ENCODE results near the gene CKAP4.

The CKAP4 gene

GRCh38 chr12:106211973-106212372 lies 35.8 kb downstream of the CKAP4 start:
- Histone ChIP-seq H3K9me3 (ENCODE audit: control insufficient read depth in 2 of 2, low read length in 2 of 2) (no peaks in the 10 kb centered on the region), H3K27me3 (ENCODE audit: control insufficient read depth in 2 of 2, insufficient read depth in 2 of 2, low read length in 2 of 2) (peaks cover 0 to 7% of the 10 kb centered on the region in 2 donors), H3K9ac (ENCODE audit: low read depth in 1 of 2, low read length in 2 of 2) (no peak overlapping the region), H3K4me3 (ENCODE audit: low read length in 2 of 2) (no peak overlapping the region), H3K36me3 (ENCODE audit: control insufficient read depth in 2 of 2, insufficient read depth in 2 of 2, low read length in 2 of 2) (no peaks in the 10 kb centered on the region), H3K27ac (ENCODE audit: low read depth in 2 of 2, low read length in 2 of 2) (no peak overlapping the region), H3K4me1 (ENCODE audit: control insufficient read depth in 2 of 2, insufficient read depth in 2 of 2, low read length in 2 of 2) (no peaks in the 10 kb centered on the region)

- Histone ChIP-seq H3K27me3 (ENCODE audit: control insufficient read depth in 2 of 2, insufficient read depth in 2 of 2, low read length in 2 of 2) (no peaks in the 10 kb centered on the region), H3K9ac (ENCODE audit: low read depth in 1 of 2, low read length in 2 of 2) (no peak overlapping the region)
Measured at GRCh38 chr12:106205208-106206069, 42.4 kb downstream of the CKAP4 start.

GRCh38 chr12:106204312-106204711 lies 43.5 kb downstream of the CKAP4 start:
- Histone ChIP-seq H3K9ac (ENCODE audit: low read depth in 1 of 2, low read length in 2 of 2) (no peak overlapping the region), H3K4me3 (ENCODE audit: low read length in 2 of 2) (no peak overlapping the region), H3K9me3 (ENCODE audit: control insufficient read depth in 2 of 2, low read length in 2 of 2) (no peaks in the 10 kb centered on the region), H3K27ac (ENCODE audit: low read depth in 2 of 2, low read length in 2 of 2) (no peak overlapping the region), H3K4me1 (ENCODE audit: control insufficient read depth in 2 of 2, insufficient read depth in 2 of 2, low read length in 2 of 2) (no peaks in the 10 kb centered on the region), H3K36me3 (ENCODE audit: control insufficient read depth in 2 of 2, insufficient read depth in 2 of 2, low read length in 2 of 2) (no peaks in the 10 kb centered on the region), H3K27me3 (ENCODE audit: control insufficient read depth in 2 of 2, insufficient read depth in 2 of 2, low read length in 2 of 2) (no peaks in the 10 kb centered on the region)

More at GRCh38 chr12:106205208-106206069, 42.4 kb downstream of the CKAP4 start:
- Histone ChIP-seq H3K4me3 (ENCODE audit: low read length in 2 of 2) (no peak overlapping the region), H3K27ac (ENCODE audit: low read depth in 2 of 2, low read length in 2 of 2) (no peak overlapping the region), H3K36me3 (ENCODE audit: control insufficient read depth in 2 of 2, insufficient read depth in 2 of 2, low read length in 2 of 2) (no peaks in the 10 kb centered on the region), H3K4me1 (ENCODE audit: control insufficient read depth in 2 of 2, insufficient read depth in 2 of 2, low read length in 2 of 2) (no peaks in the 10 kb centered on the region), H3K9me3 (ENCODE audit: control insufficient read depth in 2 of 2, low read length in 2 of 2) (no peaks in the 10 kb centered on the region)

- Histone ChIP-seq H3K36me3 (ENCODE audit: control insufficient read depth in 2 of 2, insufficient read depth in 2 of 2, low read length in 2 of 2) (no peaks in the 10 kb centered on the region), H3K27ac (ENCODE audit: low read depth in 2 of 2, low read length in 2 of 2) (no peak overlapping the region), H3K4me3 (ENCODE audit: low read length in 2 of 2) (no peak overlapping the region), H3K27me3 (ENCODE audit: control insufficient read depth in 2 of 2, insufficient read depth in 2 of 2, low read length in 2 of 2) (no peaks in the 10 kb centered on the region), H3K9me3 (ENCODE audit: control insufficient read depth in 2 of 2, low read length in 2 of 2) (no peaks in the 10 kb centered on the region), H3K4me1 (ENCODE audit: control insufficient read depth in 2 of 2, insufficient read depth in 2 of 2, low read length in 2 of 2) (no peaks in the 10 kb centered on the region), H3K9ac (ENCODE audit: low read depth in 1 of 2, low read length in 2 of 2) (no peak overlapping the region)
Measured at GRCh38 chr12:106197906-106198623, 49.8 kb downstream of the CKAP4 start.

GRCh38 chr12:106195621-106196027 lies 52.2 kb downstream of the CKAP4 start:
- H3K27me3 ChIP-seq (ENCODE audit: control insufficient read depth in 2 of 2, insufficient read depth in 2 of 2, low read length in 2 of 2) = no peaks in the 10 kb centered on the region
- H3K9me3 ChIP-seq (ENCODE audit: control insufficient read depth in 2 of 2, low read length in 2 of 2) = no peaks in the 10 kb centered on the region
- no peak overlapping the region for H3K9ac ChIP-seq (ENCODE audit: low read depth in 1 of 2, low read length in 2 of 2)
- no peak overlapping the region for H3K27ac ChIP-seq (ENCODE audit: low read depth in 2 of 2, low read length in 2 of 2)
- H3K36me3 ChIP-seq (ENCODE audit: control insufficient read depth in 2 of 2, insufficient read depth in 2 of 2, low read length in 2 of 2) = no peaks in the 10 kb centered on the region
- no peaks in the 10 kb centered on the region for H3K4me1 ChIP-seq (ENCODE audit: control insufficient read depth in 2 of 2, insufficient read depth in 2 of 2, low read length in 2 of 2)
- no peak overlapping the region for H3K4me3 ChIP-seq (ENCODE audit: low read length in 2 of 2)

- Histone ChIP-seq H3K9ac (ENCODE audit: low read depth in 1 of 2, low read length in 2 of 2) (no peak overlapping the region), H3K4me1 (ENCODE audit: control insufficient read depth in 2 of 2, insufficient read depth in 2 of 2, low read length in 2 of 2) (no peaks in the 10 kb centered on the region), H3K27ac (ENCODE audit: low read depth in 2 of 2, low read length in 2 of 2) (no peak overlapping the region), H3K4me3 (ENCODE audit: low read length in 2 of 2) (no peak overlapping the region), H3K36me3 (ENCODE audit: control insufficient read depth in 2 of 2, insufficient read depth in 2 of 2, low read length in 2 of 2) (no peaks in the 10 kb centered on the region), H3K27me3 (ENCODE audit: control insufficient read depth in 2 of 2, insufficient read depth in 2 of 2, low read length in 2 of 2) (no peaks in the 10 kb centered on the region), H3K9me3 (ENCODE audit: control insufficient read depth in 2 of 2, low read length in 2 of 2) (no peaks in the 10 kb centered on the region)
Measured at GRCh38 chr12:106194351-106194750, 53.5 kb downstream of the CKAP4 start.

- no peak overlapping the region for H3K4me3 ChIP-seq (ENCODE audit: low read length in 2 of 2)
- no peak overlapping the region for H3K9ac ChIP-seq (ENCODE audit: low read depth in 1 of 2, low read length in 2 of 2)
- H3K27me3 ChIP-seq (ENCODE audit: control insufficient read depth in 2 of 2, insufficient read depth in 2 of 2, low read length in 2 of 2) = no peaks in the 10 kb centered on the region
- no peaks in the 10 kb centered on the region for H3K36me3 ChIP-seq (ENCODE audit: control insufficient read depth in 2 of 2, insufficient read depth in 2 of 2, low read length in 2 of 2)
- no peak overlapping the region for H3K27ac ChIP-seq (ENCODE audit: low read depth in 2 of 2, low read length in 2 of 2)
- H3K9me3 ChIP-seq (ENCODE audit: control insufficient read depth in 2 of 2, low read length in 2 of 2) = no peaks in the 10 kb centered on the region
- H3K4me1 ChIP-seq (ENCODE audit: control insufficient read depth in 2 of 2, insufficient read depth in 2 of 2, low read length in 2 of 2) = no peaks in the 10 kb centered on the region
Measured at GRCh38 chr12:106193394-106194215, 54.2 kb downstream of the CKAP4 start.

- Histone ChIP-seq H3K9me3 (ENCODE audit: control insufficient read depth in 2 of 2, low read length in 2 of 2) (no peaks in the 10 kb centered on the region), H3K9ac (ENCODE audit: low read depth in 1 of 2, low read length in 2 of 2) (no peak overlapping the region), H3K4me3 (ENCODE audit: low read length in 2 of 2) (no peak overlapping the region), H3K27me3 (ENCODE audit: control insufficient read depth in 2 of 2, insufficient read depth in 2 of 2, low read length in 2 of 2) (no peaks in the 10 kb centered on the region), H3K27ac (ENCODE audit: low read depth in 2 of 2, low read length in 2 of 2) (no peak overlapping the region), H3K36me3 (ENCODE audit: control insufficient read depth in 2 of 2, insufficient read depth in 2 of 2, low read length in 2 of 2) (no peaks in the 10 kb centered on the region), H3K4me1 (ENCODE audit: control insufficient read depth in 2 of 2, insufficient read depth in 2 of 2, low read length in 2 of 2) (no peaks in the 10 kb centered on the region)
Measured at GRCh38 chr12:106192659-106193393, 55.0 kb downstream of the CKAP4 start.

- no peak overlapping the region for H3K4me3 ChIP-seq (ENCODE audit: low read length in 2 of 2)
- no peaks in the 10 kb centered on the region for H3K36me3 ChIP-seq (ENCODE audit: control insufficient read depth in 2 of 2, insufficient read depth in 2 of 2, low read length in 2 of 2)
- no peaks in the 10 kb centered on the region for H3K9me3 ChIP-seq (ENCODE audit: control insufficient read depth in 2 of 2, low read length in 2 of 2)
- no peaks in the 10 kb centered on the region for H3K27me3 ChIP-seq (ENCODE audit: control insufficient read depth in 2 of 2, insufficient read depth in 2 of 2, low read length in 2 of 2)
- no peak overlapping the region for H3K27ac ChIP-seq (ENCODE audit: low read depth in 2 of 2, low read length in 2 of 2)
- no peak overlapping the region for H3K9ac ChIP-seq (ENCODE audit: low read depth in 1 of 2, low read length in 2 of 2)
- H3K4me1 ChIP-seq (ENCODE audit: control insufficient read depth in 2 of 2, insufficient read depth in 2 of 2, low read length in 2 of 2) = no peaks in the 10 kb centered on the region
Measured at GRCh38 chr12:106190581-106190980, 57.2 kb downstream of the CKAP4 start.
